Activated T-cell treated with anti-CD3 and anti-CD28 coated beads for 4 hours (primary cell): Measurements from ENCODE around the gene TSPAN9.

Experiments used
- DNase-seq: peaks from one replicate; pipeline ENCODE4 v3.0.0-alpha.2; 2020

The TSPAN9 gene

DNA sequence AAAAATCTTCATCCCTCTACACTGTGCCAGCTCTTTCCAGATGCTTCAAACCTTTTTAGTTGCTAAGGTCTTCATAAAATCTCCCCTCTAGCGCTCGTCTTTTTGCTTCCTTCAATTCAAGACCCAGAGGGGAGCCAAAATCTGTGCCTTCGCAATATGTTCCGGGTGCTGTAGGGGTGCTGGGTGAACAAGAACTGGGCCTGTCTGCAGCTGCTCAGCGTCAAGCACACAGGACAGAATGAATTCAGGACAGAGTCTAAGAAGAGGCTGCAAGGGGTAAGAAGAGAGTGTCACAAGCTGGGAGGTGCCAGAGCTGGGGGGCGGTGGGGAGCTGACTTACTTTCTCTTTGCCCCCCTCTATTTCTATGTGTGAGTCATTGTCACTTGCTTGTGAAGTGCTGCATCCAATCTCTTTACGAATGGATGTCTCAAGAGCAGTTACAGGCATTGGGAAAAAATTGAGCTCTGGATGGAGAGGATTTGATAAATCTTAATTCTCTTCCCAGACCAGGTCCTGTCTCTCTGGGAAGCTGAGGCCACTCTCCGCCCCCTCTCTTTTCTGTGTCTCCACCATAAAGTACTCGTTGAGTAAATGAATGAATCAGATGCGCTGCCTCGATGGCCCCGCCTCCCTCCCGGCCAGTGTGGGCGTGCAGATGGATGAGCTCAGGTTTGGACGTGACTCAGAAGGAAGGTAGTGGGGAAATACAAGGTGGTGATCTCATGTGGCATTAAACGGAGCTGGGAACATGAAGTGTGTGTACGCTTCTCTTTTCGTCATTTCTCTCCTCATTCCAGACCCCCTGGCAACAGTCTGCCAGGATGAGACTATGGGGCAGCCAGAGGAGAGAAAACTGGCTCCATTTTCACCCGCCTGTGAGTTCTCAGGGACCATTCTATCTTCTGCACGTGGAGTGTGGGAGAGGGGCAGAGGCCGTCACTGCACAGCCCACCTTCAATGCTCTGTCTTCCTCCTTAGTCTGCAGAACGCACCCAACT lies 91.3 kb downstream of the TSPAN9 start:
- no peak for DNase-seq

DNA sequence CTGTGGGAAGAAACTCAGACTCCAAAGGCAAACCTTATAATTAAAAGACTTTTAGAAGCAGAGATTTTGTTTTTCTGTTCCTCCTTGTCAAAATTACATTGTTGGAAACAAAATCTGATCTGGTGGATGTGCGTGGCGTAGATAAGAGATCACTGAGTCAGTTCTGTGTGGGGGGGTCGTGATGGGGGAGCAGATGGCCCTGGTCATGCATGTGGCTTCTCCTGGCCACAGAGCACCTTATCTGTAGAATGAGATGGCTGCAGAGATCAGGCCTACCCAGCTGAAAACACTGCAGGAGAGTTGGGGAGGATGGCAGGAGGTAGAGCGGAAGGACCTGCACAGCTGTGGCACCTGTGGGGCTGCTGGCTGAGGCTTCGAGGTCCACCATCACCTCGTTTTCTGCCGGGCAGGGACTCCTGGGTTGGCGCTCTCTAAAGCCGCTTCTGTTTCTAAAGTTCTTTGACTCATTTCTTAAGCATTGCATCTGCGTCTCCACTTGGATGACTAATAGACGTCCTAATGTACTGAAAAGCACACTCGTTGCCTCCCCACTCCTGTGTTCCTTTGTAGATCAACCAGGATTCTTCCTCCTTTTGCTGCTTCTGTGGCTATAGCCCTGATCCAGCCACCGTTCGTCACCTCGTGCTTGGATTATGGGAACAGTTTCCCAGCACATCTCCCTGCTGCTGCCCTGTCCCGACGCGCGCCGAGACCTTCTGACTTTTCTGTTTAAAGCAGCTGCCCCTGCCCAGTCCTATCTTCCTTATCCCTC lies 93.4 kb downstream of the TSPAN9 start:
- DNase-seq: no peak

DNA sequence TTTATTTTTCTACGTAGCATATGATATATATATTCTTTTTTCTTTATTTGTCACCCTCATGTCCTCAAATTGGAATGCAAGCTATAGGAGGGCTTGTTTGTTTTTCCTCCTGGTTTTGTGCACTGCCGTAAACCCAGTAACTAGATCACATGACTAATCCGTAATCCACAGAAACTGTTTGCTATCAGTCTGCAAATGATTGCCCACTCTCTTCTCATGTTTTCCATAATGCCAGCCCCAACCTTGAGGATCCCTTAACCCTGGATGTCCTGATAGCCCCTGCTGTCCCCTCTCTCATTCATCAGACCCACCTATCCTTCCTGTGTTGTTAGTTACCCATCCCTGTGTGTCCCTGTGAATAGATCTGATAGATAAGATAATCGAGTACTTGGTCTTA lies 94.0 kb downstream of the TSPAN9 start:
- no peak for DNase-seq

DNA sequence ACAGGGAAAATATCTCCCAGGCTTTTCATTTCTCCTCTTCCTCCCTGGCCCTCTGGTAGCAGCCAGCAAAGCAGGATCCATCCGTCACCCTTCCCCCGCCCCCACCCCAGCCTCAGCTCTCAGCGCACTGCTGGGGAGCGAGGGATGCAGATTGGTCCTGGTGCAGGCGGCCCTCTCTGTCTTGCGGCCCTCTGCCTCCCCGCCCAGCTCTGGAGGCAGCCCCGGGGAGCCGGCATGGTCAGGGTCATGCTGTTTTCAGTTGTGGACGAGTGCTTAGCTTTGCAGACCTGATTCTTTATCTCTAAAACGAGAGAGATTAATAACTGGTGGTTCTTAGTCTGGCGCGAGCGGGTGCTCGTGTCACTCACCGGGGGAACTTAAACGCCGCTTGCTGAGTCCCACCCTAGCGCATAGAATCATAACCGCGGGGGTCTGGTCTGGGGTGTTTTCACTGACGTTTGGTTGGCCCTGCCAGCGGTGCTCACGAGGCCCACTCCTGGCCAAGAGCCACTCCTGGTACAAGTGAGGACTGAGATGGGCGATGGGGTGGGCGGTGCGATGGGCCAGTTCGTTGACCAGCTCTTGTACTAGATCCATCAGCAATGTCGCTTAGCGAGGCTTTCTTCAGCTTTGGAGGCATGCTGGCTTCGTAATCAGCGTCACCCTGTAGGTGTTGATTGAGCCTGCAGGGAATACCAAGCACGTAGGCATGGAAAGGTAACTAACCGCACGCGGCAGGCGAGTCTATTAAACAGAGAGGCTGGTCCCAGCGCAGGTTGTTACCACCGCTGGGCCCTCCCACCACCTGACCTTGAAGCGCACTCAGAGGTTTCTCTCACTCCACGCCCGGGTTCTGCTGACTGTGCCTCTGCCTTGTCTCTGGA lies 95.2 kb downstream of the TSPAN9 start:
- no peak for DNase-seq

DNA sequence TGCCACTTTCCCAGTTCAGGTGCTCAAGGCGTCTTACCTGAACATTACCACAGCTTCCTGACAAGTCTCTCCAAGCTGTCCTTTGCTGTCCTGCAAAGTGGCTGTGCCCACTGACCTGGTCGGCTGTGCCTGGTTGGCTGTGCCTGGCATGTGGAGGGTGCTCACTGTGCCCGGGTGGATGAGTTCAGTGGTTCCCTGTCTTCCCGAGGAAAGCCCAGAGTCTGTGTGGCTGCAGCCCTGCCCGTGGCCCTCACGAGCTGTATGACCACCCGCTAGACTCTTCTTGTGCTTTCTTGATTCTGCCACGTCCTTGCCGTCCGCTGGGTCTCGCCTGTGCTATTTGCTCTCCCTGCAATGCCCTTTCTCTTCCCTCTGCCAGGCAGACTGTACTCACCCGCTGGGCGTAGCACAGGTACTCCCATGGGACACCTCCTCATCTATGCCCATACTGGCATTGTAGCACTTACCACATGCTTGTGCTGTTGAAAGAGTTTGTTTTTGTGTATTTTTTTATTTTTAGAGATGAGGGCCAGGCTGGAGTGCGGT lies 95.9 kb downstream of the TSPAN9 start:
- no peak for DNase-seq

DNA sequence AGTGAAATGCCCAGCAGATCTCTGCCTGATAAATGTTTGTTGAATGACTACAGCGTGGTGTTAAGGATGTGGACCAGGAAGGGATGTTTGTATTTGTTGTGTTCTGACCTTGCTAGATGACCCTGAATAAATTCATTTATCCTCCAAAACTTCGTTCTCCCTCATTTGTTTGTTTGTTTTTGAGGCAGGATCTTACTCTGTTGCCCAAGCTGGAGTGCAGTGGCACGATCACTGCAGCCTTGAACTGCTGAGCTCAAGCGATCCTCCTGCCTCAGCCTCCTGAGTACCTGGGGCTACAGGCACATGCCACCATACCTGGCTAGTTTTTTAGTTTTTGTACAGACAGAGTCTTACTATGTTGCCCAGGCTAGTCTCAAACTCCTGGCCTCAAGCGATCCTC lies 96.7 kb downstream of the TSPAN9 start:
- no peak for DNase-seq

DNA sequence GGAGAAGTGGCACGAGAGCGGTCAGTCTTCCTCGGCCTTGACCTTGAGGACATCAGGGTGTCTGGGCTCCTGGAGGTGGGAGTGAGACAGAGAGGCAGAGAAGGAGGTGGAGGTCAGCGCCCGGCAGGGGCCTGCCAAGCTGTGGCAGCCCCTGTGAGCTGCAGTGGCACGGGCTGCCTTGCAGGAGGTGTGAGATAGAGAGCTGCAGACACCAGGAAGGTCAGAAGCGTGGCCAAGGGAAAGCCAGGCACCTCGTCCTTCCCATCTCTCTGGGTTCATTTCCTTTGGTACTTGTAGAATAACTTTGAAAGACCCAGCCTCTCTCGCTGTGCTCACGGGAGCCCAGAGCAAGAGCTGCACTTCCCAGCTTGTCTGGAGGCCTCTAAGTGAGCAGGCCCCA lies 98.1 kb downstream of the TSPAN9 start:
- DNase-seq: no peak

DNA sequence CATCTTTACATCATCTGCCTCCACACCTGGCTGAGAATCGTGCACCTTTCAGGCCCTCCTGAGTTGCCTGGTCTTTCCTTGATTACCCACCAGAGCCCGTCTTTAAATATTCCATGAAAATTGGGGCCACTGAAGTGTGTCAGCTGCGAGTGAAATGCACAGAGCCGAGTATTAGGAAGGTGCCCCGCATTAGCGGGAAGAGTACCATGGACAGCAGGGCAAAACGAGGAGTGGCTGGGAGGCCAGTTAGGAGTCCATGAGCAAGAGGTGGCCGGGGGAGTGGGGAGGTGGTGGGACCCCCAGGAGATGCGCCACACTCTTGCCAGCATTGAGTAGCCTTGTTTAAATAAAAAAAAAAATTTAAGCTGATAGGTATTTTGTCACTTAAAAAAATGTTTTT lies 99.6 kb downstream of the TSPAN9 start:
- no peak for DNase-seq

DNA sequence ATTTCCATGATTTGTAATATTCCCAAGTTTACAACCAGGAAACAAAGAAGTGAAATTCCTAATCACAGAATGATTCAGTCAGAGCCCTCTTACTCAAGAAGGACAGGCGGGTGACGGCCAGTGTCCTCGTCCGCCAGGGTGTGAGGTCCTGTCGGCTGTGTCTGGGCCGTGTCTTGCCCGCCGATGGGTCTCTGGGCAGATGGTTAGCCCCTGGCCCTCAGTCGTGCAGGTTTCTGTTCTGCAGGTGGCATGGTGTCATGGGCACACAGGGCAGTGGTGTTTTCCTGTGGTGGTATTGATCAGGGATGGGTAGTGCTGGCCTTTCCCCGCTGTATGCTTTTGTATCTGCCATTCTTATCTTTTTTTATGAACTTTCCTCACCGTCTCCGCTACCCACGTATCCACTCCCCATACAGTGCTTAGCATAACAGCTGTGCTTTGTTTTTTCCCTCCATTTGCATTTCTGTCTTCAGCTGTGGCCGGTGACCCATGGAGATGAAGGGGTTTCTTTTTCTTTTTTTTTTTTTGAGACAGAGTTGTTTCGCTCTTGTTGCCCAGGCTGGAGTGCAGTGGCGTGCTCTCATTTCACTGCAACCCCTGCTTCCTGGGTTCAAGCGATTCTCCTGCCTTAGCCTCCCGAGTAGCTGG lies 100.7 kb downstream of the TSPAN9 start:
- DNase-seq: no peak

DNA sequence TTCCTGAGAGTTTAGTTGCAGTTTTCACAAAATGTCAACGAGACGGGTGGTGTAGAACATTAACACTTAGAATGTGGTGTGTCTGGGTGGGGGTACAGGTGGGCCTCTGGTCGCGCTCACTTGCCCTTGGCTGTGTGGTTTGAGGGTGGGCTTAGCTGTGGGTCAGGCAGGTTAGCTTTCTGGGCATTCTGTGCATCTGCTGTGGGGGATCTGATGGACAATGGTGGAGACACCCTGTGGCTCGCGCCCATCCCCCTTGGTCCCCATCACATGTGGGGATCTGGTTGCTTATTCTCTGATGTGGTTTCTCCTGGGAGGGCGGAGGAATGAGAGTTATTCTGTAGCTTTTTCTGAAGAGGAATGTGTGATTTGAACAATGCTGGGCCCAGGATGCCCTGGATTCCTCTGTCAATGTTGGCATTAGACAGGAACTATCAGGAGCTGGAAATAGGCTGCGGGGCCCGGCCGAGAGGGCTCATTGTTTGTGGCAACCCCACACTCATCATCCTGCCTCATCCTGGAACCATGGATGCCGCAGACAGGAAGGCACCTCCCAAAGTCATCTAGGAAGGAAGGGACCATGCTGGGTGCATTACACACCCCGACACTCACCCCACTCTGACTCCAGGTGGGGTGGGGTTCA lies 101.6 kb downstream of the TSPAN9 start:
- no peak for DNase-seq

DNA sequence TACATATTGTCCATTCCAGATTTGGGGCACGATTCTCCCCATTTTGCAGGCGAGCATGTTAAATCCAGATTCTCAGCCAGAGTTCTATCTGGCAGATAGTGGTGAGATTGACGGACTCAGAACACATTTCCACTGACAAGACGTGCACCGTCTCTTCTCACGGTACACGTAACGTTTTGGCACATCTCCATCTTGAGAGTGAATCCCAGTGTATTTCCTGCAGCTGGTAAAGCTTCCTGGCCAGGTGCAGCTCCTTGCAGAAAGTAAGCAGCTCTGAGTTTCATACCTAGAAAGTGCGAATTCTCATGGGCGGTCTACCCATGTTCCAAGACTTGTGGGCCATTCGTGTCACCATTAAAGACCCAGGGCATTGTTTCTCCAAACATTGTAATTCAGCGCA lies 102.6 kb downstream of the TSPAN9 start:
- DNase-seq: no peak

DNA sequence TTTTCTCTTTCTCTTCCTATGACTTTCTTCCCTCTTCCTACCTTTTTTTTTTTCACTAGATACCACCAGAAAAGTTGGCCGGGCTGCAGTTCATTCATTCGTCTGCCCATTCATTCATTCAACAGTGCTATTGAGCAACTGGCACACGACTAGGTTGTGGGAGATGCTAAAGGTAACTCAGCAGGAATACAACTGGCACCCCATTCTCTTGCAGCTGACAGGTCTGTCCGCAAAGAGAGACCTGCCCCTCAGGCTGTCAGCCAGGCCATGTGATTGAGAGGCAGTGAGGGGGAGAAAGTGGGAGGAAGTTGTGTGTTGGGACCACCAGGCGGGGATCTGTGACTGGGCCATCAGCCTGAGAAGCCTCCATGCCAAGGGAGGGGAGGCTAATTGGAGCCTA lies 105.2 kb downstream of the TSPAN9 start:
- DNase-seq: no peak

DNA sequence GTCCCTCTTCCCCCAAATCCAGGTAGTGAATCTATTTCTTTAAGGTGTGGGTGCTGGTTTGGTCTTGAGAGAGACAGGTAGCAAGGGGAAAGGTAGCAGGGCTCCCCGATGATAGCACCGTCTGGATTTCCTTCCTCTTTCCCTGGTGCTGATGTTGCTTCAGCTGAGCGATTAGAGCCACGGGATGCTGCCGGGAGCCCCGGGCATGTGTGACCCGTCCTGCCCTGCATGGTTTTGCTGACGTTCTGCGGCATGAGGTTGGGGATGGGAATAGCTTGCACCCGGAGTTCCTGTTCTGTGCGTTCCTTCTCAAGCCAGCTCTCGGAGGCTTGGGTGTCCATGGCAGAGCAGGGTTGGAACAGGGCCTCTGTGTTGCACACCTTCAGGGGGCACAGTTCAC lies 107.3 kb downstream of the TSPAN9 start:
- DNase-seq: no peak

DNA sequence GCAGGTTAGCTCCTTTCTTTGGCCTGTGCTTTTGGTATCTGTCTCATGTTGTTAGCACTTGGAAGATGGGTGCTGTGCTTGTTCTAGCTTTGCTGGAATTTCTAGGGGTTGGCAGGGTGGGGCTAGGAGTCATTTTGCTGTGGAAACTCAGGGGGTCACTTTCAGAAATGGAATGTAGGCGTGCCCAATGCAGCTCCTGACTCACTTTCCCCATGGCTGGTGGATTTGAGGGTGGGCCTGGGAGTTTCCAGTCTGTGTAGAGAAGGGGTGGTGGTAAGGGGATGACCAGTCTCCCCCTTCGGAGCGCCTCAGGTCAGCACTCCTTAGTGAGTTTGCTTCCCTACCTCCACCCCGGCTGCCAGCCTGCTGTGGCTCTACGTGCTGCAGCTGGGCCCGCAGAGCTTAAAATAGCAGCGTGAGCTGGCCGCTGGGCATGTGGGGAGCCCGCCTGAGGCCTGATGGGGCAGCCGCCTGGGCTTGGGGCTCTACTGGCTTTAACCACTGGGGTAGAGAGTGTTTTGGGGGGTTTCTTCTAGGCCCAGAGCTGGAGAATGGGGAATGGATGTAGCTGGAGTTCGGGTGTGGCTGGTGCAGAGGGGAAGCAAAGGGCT lies 108.2 kb downstream of the TSPAN9 start:
- no peak for DNase-seq

DNA sequence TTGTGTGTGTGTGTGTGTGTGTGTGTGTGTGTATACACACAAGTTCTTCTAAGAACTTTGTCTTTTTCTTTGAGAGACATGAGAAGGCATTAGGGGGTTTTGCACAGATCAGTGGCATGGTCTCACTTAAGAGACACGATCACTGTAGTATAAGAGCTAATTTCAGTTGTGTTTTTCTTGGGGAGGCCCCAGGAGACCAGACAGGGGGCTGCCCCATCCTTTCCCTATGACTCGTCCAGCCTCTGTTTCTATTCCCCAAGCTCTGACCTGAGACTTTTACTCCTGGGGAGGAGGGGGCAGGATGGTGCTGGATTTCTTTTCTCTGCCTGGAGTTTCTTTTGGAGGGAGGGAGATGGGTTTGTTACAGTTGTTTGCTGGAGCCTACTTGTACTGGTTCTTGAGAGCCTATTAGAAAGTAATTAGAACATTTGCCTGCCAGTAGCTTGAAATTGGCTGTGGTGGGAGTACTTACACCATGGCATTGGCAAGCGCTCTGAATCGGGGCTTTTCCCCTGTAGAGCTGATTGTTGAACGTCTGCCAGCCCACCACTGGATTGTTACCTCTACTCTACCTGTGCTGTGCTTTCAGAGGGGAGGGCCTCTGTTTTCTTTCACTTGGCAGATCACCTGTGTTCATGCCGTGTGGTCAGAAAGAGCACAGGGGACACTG lies 109.5 kb downstream of the TSPAN9 start:
- DNase-seq: no peak

DNA sequence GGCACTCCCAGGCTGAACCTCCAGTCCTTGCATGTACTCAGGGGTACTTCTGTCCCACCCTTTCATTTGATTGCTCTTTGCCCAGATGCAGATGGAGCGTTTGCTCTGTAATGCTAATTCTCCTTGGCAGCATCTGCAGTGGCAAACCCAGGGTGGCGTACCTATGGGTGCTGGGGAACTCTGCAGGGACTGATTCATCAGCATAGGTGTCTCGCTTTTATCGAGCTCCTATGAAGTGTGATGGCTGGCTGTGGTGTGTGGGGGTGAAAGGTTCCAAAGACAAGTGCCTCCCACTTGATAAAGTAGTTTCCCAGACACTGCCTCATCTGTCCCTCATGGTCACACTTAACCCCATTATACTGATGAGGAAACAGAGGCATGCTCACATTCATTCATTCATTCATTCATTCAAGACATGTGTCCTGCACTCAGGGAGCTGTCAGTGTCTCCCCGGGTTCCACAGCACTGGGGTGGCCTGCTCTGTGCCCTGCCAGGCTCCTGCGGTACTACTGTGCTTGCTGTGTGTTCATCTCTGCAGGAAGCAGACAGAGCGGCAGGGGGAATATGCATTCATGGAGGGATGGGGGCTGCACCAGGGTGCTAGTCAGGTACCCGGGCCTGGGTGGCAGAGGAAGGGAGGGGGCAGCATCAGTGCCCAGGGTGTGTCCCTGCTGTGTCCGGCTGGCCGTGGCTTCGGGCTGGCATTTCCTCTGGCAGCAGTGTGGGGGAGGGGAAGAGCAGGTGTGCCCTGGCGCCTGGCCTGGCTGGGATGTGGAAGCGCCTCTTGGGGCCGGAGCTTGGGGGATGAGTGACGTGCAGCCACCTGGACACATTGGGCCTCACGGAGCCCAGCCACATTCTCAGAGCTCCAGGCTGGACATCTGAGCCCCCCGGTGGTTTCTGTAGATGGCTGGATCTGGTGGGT lies 110.9 kb downstream of the TSPAN9 start:
- no peak for DNase-seq

DNA sequence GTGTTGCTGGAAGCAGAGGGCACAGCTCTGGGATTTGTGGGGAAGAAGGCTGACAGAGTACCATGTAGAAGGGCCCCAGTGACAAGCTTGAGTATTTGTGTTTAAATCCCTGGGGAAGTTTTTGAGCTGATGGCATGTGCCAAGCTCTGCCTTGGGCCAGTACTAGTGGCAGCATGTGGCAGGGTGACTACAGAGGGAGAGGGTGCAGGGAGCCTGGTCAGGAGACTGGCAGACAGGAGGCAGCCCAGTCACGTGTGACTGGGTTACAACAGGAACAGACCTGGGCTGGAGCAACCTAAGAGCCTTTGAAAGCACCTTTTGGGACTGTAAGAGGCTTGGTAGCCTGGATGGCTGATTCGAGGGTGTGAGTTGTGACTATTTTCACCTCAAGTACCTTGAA lies 112.1 kb downstream of the TSPAN9 start:
- DNase-seq: no peak

DNA sequence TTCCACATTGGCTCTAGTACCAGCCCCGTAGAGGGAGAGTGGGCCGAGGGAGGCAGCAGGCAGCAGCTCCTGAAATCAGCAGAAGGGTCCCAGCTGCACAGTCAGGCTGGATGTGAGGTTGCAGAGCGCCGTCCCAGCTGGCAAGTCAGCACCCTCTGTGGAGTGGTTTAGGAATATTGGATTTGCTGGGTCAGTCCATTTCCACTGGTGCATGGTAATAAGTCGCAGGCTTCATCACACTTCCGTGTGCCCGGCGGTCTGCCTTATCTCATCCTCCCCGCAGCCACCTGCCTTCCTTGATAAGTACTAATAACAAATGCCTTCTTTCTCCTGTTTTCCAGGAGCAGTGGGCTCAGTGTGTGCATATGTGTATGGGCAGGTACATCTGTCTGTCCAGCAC lies 112.9 kb downstream of the TSPAN9 start:
- DNase-seq: no peak

DNA sequence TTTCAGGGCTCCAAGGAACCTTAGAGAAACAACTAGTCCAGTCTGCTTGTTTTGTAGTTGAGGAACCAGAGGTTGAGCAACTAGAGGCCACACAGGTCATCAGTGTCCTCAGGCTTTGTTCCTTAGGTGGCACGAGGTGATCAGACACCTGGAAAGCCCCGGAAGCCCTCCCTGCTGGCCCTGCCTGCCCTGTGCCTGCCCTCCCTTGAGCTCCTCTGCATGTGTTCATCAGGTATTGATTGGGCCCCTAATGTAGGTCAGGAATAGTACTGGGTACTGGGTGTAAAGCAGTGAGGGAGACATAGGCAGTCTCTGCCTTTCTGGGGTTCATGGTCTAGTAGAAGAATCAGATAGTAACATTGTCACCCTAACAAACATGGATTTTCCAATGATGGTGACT lies 114.3 kb downstream of the TSPAN9 start:
- no peak for DNase-seq

DNA sequence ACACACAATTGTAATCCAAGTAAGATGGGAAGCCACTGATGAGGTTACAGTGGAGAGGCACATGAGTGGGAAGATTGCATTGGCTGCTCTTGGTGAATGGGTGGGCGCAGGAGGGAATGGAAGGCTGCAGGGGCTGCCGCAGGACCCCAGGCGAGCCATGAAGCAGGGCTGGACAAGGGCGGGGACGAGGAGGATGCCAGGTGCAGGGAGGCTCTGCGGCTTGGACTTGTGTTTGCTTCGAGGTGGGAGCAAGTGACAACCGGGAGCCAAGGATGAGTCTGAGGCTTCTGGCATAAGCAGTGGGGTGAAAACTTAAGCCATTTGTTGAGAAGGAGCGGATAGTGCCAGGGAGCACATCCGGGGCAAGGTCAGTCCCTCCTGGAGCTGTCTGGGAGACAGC lies 115.0 kb downstream of the TSPAN9 start:
- DNase-seq: no peak
